Fibroblast of skin of right biceps (primary cell): ENCODE measurements around the gene TMEM17.
A peak's percentile ranks its signal among the peaks of the same experiment; 100 is the strongest.

ENCODE experiments used
- DNase-seq: peaks from one replicate; pipeline ENCODE4 v3.0.0-alpha.2; 2013

TMEM17 gene

DNA sequence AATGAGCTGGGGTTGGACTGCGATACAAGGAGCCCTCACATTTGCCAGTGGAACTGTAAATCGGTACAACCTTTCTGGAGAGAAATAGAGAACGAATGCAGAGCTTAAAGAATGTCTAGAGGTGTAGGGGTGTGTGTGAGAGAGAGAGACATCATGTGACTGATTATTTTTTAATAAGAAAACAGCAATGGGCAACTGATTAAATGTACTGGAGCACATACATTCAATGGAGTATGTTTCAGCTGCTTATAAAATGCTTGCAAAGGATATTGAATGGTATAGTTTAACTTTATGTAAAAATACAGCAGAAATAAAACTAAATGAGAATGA, 391 bp upstream of the TMEM17 start:
- DNase-seq = no peak

DNA sequence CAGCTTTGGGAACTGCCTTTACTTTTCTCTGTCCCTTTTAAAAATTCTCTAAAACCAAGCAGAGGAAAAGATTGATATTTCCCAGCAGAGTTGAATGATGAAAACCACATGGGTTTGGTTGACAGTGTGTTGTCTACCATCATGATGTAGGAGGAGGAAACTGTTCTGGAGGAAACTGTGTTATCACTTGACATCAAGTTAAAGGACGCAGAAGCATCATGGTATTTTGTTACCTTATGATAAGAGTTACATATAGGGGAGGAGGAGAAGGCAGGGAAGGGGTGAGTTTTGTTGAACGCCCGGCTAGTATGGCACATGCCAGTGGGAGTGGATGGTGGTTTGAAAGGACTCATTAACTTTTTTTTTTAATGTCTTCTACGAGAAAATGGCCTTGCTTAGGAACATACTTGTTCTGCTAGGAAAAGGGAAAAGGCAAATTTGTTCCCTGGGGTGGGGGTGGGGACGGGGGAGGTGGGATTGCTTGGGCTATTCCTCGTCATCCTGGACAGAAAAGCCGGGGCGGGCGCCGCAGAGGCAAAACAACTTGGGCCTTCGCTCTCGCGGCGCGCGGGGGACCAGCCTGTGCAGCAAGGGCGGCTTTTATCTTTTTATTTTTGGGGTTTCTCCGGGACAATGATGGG, 766 bp downstream of the TMEM17 start:
- DNase-seq = peak; percentile 21

GRCh38 chr2:62504657-62505056, 1.3 kb downstream of the TMEM17 start:
- no peak for DNase-seq

GRCh38 chr2:62501794-62502500, 4.0 kb downstream of the TMEM17 start:
- peak; percentile 80 for DNase-seq

GRCh38 chr2:62501069-62501468, 4.9 kb downstream of the TMEM17 start:
- DNase-seq = no peak

GRCh38 chr2:62499430-62500060, 6.5 kb downstream of the TMEM17 start:
- DNase-seq = peak; percentile 27

GRCh38 chr2:62498739-62499138, 7.3 kb downstream of the TMEM17 start:
- DNase-seq = no peak

- no peak for DNase-seq
Measured at GRCh38 chr2:62495761-62496160, 10.2 kb downstream of the TMEM17 start.

- DNase-seq = no peak
Measured at GRCh38 chr2:62492048-62492447, 13.9 kb downstream of the TMEM17 start.

- no peak for DNase-seq
Measured at GRCh38 chr2:62489702-62490101, 16.3 kb downstream of the TMEM17 start.

DNA sequence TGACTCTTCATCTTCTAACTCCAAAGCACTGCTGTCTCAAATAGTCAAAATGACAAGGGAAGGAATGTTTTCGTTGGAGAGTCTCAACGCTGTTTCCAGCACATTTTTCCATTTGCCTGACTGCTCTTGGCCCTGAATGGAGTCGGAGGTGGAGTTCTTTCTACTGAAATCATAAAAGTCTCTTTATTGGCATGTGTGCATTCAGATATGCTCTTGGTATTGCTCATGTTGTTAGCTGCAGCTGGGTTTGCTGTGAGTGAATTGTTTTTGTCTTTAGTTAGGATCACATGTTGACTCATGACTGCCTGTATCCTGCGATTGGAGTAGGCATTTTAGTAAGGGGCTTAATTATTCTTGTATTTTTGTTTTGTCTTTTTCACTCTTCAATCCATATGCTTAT, 16.8 kb downstream of the TMEM17 start:
- DNase-seq = peak; percentile 77

- DNase-seq = peak; percentile 51
Measured at GRCh38 chr2:62486439-62486765, 19.6 kb downstream of the TMEM17 start.

DNA sequence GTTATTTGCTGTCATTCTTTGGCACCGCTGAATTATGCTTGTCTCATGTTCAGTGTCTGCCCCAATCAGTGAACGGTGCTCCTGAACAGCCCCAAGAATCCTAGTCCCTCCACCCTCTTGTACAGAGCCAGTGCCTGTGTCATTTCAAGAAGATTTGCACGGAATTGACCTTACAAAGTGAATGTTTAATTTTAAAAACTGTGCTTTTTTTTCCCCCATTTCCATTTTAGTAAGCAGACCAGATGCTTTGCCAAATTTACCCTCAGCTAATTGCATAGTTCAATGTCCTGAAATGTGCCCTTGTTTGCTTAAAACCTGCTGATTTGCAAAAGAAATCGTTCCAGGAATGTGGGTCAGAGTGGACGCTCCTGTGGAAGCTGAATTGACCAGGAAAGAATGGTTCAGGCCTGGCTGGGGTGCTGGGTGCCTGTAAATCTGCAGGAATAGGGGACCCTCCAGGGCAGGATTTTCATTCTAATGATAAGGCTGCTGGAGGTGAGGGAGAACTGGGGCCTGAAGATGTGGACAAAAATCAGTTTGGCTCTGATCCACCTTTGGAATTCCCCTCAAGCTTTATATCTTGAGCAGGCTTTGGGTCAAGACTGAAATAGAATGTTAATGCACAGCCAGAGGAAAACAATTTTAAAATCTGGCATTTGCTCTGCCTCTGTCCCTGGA, 20.1 kb downstream of the TMEM17 start:
- DNase-seq = no peak

DNA sequence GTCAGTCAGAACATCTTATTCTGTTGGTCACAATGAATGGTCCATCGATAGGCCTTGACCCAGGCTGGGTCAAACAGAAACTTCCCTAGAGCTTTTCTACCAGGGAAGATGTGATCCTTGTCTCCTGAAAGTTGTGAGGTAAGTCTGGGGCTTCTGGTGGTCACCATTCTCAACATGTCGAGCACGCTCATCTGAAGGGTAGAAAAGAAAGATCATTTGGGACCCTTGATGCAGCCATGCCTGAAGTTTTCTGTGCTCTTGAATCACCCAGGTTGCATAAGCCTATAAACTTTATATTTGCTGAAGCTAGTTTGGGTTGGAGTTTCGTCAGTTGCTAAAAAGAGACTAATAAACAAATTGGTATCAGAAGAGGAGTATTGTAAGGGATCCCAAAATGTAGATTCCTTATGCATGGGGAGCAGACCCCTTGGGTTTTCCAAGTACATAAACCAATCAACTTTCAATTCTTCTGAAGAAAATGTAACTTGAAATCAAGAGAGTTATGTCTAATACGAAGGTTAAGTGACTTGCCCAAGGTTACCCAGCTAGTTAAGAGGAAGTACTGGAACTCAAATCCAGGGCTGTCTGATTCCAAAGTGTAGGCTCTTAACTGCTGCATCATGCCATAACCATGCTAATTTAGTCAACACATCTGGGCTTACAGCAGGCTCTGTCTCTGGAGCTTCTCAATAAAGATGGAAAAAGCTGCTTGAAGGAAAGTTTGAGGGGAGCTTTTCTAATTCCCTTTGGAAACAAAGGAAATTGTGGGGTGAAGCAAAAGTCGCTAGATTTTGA, 23.2 kb downstream of the TMEM17 start:
- DNase-seq = no peak

DNA sequence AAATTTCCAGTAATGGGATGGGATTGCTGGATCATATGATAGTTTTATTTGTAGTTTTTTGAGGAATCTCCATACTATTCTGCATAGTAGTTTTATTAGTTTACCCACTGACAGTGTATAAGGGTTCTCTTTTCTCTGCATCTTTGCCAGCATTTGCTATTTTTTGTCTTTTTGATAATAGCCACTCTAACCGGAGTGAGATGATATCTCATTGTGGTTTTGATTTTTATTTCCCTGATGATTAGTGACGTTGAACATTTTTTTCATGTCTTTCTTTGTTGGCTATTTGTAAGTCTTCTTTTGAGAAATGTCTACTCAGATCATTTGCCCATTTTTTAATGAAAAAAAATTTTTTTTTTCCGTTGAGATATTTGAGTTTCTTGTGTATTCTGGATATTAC, 26.1 kb downstream of the TMEM17 start:
- no peak for DNase-seq

DNA sequence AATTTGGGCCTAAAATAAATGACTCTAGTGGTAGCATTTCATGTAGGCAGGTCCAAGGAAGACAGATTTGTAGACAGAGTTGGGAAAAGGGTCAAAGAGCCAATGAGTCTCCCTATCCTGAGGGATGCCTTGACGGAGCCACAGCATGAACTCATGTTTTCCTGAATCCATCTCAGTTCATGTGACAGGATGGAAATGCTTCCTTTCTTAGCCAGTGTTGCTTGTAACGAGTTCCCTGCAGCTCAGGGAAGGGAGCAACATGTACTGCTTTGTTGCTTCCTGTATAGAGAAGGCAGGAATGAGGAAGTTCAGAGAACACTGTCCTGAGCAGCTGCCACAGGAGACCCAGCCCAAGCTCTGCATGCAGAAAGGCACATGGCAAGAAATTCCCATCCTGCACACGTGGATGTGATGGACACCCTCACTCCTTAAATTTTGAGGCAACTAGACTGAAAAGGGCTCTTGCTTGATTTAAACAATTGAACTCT, 27.9 kb downstream of the TMEM17 start:
- DNase-seq = peak; percentile 24

DNA sequence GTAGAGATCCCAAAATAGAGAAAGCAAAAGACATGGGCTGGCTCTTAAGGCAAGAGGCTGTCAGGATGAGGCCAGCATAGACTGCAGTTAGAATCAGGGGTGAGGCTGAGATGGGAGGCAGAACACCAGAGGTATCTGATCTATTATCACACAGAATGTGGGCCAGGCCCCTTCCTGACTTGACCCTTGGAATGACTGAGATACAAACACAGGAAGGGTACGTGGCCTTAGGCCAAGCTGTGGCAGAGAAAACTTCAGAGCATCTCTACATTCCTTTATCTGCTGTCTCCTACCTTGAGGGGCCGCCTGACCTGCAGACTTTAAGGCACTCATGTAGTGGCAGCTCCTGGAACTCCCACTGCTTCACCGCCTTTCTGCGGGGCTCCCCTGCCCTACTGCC, 28.4 kb downstream of the TMEM17 start:
- no peak for DNase-seq

DNA sequence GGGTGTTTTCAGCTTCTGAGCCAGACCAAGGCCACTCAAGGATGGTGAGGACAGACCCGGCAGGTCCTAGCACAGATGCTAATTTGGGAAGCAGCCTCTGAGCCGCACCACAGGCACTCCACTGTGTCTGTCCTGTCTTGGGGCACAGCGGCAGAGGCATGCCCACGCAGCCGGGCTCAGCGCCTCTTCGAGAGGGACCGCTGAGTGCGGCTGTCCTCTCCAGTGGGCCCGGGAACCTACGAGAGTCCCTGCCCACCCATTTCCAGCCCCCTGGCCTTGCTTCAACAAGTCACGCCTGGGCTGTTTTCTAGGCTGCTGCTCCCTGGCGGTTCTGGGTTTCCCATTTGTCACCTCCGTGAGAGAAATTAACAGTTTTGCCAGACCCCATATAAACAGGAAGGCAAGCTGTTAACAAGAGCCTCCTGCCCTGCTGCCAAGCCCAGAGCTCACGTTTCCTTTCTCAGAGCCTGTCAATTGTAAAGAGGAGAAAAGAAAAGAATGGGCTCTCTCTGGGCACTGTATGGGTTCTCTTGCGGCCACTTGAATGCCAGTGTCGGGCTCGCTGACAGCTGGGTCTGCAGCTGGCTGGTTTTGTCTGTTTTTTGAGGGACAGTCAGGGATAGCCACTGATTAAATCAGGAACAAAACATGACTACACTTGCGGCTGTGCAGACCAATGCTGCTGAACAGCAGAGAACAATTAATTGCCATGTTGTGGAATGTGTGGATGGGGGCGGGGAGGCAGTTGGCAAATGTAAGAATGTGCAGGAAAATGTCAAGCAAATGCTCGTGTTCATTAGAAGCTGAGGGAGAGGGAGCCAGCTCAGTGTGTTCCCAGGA, 30.6 kb downstream of the TMEM17 start:
- DNase-seq = peak; percentile 58

GRCh38 chr2:62474176-62474575, 31.8 kb downstream of the TMEM17 start:
- DNase-seq = peak; percentile 32

DNA sequence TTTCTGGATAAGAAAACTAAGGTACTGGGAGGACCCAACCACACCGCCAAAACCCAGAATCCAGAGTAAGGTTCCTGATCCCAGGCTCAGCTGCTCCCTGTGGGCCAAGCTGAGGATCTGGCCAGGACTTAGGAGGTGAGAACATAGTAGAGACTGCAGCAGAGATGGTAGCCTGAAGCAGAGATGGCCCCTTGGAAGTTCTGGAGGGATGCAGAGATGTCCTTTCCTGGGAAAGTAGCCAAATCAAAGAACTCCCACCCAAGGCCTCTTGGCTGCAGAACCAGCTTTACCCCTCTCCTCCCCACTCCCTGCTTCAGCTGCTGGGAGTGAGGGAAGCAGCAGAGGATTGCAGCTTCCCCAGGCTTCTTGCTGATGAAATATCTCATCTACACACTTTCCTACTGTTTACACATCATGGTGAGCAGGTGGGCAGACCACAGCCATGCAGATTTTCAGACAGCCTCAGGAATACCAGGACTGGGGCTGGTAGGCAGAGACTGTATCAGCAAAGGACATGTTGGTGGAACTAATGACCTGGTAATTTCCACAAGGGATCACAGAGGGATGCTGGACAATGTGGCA, 32.7 kb downstream of the TMEM17 start:
- DNase-seq = no peak

GRCh38 chr2:62472312-62472711, 33.7 kb downstream of the TMEM17 start:
- DNase-seq = peak; percentile 18

GRCh38 chr2:62471816-62472215, 34.2 kb downstream of the TMEM17 start:
- DNase-seq = no peak
